HG03565 (cell line): Measurements from ENCODE around the gene SDK1.
"Not testable (repeated sequence)": the region's sequence is repeated elsewhere in the genome, so short reads cannot be mapped to it uniquely, and the experiment has no call there.

ENCODE experiments used
- ATAC-seq: cut with Tn5 transposase; IDR thresholded peaks from one replicate; pipeline ENCODE4 v1.9.1; 2021; ENCODE audit warnings: mild to moderate bottlenecking, moderate library complexity; ENCODE audit not compliant: unreplicated experiment

The SDK1 gene

DNA sequence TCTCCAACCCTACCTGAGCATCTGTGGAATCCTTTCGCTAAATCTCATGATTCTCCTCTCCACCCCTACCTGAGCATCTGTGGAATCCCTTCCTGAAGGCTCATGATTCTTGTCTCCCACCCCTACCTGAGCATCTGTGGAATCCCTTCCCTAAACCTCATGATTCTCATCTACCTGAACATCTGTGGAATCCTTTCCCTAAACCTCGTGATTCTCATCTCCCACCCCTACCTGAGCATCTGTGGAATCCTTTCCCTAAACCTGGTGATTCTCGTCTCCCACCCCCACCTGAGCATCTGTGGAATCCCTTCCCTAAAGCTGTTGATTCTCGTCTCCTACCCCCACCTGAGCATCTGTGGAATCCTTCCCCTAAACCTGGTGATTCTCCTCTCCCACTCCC lies 342.0 kb downstream of the SDK1 start:
- no peak for ATAC-seq

DNA sequence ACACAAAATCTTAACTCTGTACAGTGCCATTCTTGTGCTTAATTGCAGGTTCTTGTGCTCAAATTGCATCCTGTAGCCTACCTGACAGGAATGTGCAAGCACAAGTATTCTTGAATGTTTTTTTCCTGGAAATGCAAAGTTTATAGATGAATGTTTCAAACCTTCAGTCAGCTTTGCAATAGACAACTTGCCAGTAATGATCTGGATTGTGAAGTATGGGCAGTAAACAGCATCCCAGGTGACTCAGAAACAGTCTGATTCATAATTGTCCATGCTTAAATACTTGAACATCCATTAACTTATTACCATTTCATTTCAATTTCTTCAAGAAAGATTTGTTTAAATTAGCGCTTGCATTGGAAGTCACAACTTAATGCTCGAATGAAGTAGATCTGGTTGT lies 347.2 kb downstream of the SDK1 start:
- no peak for ATAC-seq

DNA sequence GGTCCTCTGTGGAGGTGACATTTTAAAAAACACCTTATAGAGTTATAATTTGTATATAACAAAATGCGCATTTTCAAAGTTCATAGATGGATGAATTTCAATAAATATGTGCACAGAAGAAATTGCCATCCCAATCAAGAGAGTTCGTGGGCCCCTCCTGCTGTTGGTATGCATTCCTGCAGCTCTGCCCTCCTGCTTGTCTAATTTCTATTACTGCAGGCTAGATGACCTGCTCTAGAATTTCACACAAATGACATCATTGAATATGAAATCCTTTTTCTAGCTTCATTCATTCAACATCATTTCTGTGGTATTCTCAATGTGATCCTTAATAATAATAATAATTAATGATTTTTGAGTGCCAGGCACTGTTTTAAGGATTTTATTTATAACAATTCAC lies 348.2 kb downstream of the SDK1 start:
- ATAC-seq, result no peak

DNA sequence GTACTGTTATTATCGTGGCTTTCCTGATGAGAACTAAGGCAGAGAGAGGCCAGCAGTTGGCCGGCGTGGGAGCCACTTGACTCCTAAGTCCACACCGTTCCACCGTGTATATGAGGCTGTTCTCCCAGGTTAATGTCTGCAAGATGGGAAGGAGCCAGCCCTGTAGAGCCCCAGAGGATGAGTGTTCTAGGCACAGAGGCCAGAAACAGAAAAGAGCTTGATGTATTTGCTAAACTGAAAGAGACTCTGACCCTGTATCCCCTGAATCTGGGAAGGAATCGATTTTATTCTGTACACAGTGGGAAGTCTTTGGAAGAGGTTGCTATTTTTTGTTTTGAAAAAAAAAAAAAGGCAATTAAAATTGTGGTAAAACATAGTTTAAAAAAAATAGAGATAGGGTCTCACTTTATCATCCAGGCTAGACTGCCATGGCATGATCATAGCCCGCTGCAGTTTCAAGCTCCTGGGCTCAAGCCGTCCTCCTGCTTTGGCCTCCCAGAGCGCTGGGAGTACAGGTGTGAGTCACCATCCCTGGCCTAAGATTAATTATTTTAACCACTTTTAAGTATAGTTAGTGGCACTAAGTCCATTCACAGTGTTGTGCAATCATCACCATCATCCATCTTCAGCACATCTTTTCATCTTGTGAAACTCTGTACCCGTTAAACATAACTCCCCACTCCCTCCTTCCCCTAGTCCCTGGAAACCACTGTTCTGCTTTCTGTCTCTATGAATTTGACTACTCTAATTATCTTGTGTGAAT lies 348.8 kb downstream of the SDK1 start:
- no peak for ATAC-seq

DNA sequence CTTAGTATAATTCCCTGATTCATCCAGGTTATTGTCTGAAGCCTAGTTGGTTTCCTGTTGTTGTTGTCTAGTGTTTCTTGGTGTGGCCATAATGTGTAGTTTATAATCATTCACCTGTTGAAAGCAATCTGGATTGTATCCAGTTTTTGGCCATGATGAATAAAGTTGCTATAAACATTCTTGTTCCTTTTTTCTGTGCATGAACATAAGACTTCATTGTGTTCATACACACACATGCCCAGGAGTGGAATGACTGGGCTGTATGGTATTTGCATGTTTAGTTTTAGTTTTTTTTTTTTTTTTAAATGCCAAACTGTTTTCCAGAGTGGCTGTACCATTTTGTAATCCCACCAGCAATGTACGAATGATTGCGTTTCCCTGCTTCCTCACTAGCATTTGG lies 349.8 kb downstream of the SDK1 start:
- ATAC-seq, result no peak

DNA sequence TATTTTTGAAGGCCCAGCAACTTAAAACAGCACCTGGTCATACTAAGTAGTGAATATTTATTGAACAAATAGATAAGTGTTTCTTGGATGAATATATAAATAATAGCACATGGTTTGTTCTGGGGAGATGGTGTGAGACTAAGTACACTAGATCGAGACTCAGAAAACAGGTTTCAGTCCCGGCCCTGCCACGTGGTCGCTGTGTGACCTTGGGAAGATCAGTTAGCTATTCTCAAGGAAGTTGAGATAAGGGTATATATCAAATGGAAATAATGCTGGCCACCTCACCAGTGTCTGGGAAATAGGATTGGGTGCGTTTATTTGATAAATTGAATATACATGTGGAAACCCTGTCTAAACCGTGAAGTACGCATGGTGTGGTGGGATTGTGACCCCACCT lies 354.6 kb downstream of the SDK1 start:
- ATAC-seq, result no peak

DNA sequence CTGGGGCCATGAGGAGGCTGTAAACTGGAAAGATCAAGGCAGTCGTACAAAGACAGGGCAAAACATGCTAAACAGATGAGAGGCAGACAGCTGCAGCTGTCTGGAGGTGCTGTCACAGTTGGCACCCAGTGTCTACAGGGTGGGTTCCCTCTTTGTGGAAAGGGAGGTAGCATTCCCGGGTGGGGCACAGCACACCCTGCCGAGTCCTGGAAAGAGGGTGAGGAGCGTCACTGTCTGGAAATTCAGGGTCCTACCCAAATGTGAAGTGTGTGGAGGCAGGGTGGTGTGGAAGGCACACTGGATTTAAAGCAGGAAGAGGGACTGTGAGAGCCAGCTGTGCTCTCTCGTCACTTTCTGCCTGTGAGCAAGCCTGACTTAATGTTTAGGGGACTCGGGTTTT lies 356.2 kb downstream of the SDK1 start:
- no peak for ATAC-seq

DNA sequence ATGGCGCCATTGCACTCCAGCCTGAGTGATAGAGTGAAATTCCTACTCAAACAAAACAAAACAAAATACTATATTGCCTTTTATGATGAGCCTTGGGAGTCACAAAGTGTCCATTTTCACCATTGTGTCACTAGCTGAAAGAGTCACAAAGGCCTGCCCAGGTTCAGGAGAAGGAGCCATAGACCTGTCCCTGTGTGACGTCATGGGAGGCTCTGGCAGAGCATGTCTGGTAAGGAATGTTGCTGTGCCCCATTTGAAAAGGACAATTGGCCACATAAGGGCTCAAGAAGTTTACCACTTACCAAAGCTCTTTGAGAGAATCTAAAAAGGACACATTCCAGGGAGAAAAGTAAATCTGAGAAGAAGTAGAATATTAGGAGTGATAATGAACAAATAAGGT lies 367.7 kb downstream of the SDK1 start:
- ATAC-seq, result no peak

DNA sequence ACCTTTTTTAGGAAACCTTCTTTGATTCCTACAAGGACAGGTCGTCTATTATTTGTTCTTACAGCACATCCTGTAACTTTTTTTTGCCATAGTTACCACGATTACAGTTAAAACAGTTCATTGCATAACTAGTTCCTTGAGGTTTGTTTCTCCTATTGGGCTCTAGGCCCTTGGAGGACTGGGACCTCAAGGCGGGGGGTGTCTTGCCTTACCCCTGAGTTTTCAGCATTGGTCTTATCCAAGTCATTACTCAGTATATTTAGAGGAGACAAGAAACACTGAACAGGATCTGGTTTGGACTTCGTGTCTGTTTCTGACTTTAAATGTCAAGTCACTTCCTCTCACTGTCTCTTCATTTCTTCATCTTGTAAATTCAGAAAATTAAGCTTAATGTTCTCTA lies 369.8 kb downstream of the SDK1 start:
- ATAC-seq, result no peak

DNA sequence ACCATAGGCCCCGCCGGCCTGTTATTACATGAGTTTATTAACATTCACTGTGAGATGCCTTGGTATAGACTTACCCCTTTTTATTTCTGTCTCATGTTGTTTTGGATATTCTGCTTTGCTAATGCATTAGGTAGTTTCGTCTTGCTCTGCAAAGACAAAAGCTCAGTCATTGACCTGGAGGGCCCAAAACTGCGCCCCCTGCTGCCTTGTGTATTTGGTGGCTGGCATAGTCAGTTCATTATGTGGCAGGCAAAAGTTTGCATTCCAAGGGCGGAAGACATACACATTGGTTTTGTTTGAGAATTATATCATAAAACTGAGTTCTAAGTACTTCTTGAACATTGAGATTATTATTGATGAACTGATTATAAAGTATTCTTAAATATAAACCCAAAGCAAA lies 372.5 kb downstream of the SDK1 start:
- ATAC-seq, result no peak

DNA sequence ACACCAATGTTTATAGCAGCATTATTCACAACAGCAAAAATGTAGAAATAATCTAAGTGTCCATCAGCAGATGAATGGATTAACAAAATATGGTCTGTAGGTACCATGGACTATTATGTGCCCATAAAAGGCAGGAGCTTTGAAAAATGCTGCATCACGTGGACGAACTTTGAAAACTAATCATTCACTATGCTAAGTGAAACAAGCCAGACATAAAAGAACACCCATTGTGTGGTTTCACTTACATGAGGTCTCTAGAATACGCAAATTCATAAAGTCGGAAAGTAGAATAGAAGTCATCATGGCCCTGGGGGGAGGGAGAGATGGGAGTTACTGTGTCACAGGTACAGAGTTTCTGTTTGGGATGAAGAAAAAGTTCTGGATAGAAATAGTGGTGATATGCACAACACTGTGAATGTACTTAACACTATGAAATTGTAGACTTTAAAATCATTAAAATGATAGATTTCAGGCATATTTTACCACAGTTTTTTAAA lies 377.3 kb downstream of the SDK1 start:
- ATAC-seq, result no peak

DNA sequence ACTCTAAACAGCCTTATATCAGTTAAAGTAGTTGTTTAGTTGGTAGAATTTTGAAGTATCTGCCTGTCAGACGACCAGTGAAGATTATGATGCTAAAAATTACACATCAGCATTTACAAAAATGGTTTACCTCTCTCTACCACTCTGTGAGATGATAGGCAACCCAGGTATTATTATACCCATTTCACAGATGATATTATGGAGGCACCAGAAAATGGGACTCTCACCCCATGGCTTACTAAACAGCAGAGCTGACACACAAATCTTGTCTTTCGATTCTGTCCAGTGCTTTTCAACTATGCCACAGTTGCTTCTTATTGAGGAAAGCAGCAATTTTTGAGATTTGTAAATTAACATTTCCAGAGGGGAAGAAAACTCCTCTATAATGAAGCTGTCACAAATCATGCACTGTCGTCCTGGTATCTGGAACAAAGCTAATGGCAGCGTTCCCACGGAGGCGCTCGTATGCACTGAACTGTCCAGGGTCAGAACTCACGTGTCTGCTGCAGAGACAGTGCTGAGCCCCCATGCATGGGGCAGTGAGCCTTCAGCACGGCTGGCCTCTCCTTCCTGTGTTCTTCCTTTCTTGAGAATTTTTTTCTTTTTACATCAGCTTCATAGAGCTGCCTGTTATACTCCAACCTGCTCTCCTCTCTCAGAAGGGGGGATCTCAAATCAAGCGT lies 381.1 kb downstream of the SDK1 start:
- ATAC-seq, result no peak

DNA sequence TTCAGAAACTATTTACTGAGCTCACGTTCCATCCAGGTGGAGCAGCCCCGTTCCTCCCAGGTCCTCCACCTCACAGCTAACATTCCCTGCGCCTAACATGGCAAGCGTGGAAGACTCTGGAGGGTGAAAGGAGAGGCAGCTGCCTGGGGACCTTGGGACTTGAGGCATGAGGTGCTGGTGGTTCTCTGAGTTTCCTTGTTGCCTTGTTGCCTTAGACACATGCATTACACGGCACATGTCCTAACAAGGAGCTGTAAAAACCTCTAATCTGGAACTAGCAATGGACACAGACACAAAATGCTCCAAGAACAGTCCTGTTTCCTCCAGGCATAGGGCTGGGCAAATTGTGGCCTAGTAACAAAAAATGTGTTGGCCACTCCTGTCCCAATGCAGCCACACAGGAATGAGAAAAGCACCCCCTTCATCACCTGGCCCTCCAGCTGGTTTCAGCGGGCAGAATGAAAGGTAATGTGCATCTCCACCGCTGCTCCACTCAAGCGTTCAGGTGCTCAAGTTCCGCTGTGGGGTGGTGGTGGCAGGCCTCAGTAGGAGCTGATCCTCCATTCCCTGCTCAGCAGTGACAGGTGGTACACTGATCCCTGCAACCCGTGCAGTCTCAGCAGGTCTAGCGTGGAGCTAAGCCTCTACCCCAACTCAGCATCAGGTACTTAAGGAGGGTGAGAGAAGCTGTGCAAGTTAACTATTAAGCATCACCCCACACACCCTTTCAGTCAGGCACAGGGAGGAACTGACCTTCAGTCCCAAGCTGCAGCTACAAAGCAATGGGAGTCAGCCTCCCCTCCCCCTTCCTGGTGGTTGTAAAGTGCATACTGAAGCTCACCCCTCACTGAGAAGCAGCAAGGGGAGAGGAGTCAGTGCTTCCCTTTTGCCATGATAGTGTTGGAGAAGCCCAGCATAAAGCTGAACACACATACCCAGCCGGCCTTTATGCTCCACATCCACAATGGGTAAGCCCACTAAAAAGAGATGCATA lies 382.8 kb downstream of the SDK1 start:
- no peak for ATAC-seq

DNA sequence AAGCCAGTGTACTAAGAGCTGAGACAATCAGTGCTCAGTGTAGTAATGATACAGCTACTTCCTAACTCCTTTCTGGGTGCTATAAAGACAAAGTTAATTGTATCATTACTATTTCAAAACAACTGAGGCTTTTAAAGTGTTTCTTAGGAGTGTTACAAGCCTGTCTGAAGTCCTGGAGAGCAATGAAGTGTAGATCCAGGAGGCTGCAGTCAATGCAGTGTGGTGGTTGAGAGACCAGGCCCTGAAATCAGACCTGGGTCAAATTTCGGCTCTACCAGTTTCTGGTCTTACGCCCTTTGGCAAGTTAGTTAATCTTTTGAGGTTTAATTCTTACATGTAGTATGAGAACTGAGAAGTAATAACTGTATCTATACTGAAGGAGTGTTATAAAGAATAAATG lies 387.0 kb downstream of the SDK1 start:
- no peak for ATAC-seq

DNA sequence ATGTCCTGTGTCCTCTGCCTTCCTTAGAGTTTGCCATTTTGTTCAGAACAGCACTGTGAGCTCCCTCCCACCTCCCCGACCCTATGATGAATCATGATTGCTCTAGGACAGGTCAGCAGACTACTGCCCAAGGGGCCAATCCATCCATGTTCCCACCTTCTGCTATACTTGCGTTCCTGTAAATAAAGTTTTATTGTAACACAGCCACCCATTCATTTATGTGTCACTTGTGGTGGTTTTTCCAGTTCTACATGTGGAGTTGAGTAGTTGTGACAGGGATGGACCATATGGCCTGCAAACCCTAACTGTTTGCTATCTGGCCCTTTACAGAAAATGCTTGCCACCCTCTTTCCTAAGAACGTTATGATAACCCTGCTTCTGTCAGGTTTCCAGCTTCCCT lies 387.8 kb downstream of the SDK1 start:
- ATAC-seq, result no peak

DNA sequence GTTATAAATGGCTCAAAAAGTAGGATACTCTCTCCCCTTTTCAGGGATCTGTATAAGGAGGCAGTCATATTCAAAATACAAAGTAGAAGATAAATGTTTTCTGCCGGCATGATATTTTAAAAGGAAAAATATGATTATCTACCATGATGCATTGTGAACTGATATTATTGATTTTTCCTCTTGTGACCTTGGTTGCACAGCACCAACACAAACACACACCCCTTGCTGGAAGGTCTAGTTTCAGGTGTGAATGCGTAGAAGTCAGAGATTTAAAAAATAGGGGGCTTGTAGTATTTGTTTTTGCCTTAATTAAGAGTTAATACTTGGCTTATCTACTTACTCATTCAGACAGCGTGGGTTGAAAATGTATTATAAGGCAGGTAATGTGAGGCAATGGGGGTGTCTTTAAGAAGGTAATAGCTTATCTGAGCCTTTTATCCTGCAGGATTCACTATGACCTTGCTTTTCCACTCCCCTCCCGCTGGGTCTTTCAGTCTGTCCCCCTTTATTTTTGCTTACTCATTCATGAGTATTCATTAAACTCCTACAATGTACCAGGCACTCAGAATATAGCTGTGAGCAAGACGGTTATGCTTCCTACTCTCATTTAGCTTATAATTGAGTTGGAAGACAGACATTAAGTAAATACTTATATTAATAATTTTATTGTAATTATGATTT lies 390.6 kb downstream of the SDK1 start:
- ATAC-seq, result no peak

DNA sequence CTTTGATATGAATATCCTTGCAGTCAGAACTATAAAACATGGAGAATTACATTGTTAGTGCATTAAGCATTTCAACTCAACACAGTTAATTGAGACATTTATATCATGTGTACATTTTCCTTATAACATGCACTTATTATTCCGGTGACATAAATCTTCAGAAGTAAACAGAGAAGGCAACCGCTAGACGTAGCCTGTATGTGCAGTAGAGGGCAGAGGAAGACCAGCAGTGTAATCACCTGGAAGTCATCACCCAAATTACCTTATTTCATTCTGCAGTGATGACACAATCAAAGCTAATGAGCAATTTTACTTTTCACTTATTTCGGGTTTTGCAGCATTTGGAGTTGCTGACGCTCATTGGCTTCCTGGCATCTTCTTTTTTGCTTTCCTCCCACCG lies 394.6 kb downstream of the SDK1 start:
- ATAC-seq, result no peak

DNA sequence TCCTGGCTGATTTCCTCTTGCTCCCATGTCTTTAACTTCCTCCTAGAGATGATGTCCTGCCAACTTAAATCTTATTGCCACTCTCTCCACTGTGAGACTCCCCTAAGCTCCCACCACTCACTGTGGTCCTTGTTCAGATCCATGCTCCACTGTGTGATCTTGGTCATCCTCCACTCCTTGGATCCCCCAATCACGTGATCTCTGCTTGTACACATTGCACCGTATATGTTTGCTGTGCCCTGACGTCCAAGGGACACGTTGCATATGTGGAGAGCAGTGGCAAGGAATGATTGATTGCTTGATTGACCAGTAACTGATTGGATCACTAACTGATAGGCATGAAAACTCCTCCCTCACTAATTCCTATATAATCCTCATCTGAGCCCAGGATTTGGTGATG lies 395.1 kb downstream of the SDK1 start:
- no peak for ATAC-seq

DNA sequence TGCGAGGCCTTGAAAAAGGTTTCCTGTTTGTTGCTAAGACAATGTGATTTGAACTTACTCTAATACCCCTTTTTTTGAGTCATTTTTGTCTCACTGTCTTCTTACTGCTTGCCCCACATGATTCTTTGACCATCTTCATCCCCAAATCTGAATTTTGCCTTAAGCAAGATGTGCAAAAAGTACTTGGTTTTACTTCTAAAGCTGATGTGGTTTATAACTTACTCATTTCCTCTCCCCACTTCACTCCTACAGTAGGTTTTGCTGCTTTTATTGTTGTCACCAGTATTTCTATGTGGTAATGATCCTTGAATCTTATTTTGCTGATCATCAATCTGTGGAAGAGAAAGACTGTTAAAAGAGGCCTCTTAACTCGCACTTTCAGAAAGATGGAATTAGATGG lies 396.4 kb downstream of the SDK1 start:
- no peak for ATAC-seq

DNA sequence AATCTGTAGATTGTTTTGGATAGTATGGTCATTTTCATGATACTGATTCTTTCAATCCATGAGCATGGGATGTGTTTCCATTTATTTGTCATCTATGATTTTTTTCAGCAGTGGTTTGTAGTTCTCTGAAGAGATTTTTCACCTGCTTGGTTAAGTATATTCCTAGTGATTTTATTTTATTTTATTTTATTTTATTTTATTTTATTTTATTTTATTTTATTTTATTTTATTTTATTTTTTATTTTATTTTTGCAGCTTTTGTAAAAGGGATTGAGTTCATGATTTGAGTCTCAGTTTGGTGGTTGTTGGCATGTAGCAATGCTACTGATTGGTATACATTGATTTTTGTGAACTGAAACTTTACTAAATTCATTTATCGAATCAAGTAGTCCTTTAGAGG lies 404.2 kb downstream of the SDK1 start:
- no peak for ATAC-seq

DNA sequence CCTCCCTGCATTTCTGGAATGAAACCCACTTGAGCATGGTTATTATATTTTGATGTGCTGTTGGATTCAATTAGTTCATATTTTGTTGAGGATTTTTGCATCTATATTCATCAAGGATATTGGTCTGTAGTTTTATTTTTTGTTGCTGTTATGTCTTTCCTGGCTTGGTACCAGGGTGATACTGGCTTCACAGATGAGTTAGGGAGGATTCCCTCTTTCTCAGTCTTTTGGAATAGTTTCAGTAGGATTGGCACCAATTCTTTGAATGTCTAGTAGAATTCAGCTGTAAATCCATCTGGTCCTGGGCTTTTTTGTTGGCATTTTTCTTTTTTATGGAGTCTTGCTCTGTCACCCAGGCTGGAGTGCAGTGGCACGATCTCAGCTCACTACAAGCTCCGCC lies 405.0 kb downstream of the SDK1 start:
- ATAC-seq, result not testable (repeated sequence)
